ENCODE data around the gene ZNRF3.
A peak's percentile ranks its signal among the peaks of the same experiment; 100 is the strongest.
"Not testable (repeated sequence)": the region's sequence is repeated elsewhere in the genome, so short reads cannot be mapped to it uniquely, and the experiment has no call there.

ZNRF3 gene

DNA sequence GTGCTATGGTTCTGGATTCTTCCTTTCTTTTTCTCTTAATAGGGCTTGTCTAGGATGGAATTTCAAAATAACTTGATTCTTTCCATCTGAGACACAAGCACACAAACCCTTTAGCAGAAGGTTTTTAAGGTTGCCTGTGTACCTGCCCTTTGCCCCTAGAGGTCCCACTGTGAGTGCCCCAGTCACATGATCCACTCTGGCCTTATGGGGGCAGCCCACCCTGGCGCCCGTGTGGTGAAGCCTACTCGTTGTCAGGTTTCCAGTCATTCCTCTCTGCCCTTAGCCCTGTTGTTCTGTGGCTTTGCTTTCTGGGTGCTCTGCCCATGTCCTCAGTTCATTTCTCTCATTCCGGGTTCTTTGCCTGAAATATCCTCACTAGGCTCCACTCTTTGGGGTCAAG, 51.8 kb downstream of the ZNRF3 start:
- DNase-seq = no peak

DNA sequence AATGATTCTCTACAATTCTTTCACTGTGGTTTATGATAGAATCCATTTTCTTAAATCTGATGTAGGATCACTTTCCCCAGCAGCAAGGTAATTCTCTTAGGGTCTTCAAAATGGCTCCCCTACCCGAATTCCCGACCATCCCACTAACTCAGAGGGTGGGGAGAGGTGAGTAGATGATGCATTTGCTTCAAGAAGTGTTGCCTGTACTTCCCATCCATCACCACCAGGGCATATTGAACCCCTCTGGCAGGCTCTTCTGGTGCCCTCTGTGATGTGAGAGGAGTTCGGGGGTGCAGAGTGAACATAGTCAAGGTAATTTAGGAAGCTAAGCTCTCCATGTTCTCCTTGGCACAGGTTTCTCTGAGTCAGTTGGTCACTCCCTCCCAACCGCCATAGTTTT, 52.3 kb downstream of the ZNRF3 start:
- no peak for DNase-seq

DNA sequence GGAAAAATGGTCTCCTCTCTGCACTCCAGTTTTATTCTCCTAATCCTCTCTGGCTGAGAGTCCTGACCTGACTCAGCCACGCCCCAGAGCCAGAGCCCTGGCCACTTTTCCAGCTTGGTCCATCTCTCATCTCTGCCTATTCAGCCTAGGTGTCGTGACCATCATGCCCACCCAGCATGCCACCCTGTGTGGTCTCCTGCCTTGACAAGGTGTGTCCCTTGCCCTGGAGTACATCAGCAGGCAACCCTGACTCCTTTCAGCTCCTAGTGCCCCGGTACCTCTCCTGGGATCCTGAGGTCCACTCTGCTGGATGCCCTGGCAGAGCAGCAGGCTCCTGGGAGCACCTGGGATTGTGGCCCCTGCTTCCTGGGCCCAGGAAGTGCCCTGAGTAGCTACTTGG, 52.8 kb downstream of the ZNRF3 start:
- DNase-seq = no peak

DNA sequence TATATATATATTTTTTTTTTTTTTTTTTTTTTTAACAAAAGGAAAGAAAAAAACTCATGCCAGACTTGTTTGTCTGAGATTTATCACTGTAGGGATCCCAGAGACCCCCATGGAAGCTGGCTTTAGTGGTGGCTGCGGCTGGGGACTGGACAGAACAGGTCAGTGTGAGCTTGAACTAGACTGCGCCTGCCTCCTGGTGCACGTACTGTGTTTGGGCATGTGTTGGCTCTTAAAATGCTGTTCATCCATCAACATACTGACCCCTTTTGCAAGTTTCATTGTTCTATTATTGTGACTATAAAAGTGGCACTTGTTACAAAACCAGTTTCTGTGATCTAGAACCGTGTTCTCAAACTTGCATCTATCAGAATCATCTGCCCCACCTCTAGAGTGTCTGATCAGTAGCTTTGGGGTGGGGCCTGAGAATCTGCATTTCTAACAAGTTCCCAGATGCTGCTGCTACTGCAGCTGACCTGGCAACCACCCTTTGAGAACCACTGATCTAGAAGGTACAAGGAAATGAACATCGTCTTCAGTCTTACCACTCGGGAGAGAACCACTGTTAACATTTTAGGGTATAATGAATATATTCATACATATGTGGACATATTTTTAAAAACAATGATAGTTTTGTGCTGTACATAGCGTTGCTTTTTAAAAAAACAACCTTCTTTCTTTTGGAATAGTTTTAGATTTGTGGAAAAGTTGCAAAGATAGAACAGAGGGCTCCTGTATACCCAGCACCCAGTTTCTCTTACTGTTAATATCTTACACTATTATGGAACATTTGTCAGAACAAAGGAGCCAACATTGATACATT, 54.0 kb downstream of the ZNRF3 start:
- no peak for DNase-seq

DNA sequence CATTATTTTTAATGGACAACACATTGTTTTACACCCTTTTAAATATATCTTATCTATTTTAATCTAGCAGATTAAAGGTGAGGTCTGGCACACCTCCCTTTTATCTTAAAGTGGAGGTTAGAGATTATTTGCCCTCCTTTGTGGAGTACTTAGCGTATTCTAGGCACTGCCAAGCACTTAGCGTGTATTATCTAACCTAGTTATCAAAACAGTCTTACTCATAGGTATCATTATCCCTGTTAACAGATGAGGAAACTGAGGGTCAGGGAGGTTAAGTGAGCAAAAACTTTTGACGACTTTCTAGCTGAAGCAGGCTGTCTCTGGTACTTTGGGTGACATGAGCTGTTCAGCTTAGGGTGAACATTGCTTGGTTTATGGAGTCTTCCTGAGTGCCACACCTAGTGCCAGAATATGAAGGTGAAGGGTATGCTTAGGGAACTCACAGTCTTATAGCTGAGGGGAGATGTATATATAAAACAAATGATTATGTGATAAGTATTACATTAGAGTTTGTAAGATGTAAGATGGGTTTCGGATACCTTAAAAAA, 55.0 kb downstream of the ZNRF3 start:
- DNase-seq = no peak

DNA sequence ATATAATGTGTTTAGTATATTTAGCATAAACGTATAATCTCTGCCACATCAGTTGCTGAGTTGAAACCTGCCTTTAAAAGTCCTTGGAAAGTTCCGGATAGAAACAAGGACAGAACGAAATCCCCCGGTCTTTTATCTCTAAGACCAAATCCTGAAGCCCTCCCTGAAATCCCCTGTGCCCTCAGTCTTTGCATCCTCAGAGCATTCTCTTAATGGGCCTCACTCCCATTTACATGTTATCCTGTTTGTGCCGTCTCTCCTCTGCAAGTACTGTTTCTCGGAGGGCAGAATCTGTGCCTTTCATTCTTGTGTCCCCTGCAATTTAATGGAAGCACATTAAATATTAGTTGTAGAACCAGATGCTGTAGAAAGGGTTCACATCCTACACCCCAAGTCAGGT, 56.0 kb downstream of the ZNRF3 start:
- DNase-seq = no peak

DNA sequence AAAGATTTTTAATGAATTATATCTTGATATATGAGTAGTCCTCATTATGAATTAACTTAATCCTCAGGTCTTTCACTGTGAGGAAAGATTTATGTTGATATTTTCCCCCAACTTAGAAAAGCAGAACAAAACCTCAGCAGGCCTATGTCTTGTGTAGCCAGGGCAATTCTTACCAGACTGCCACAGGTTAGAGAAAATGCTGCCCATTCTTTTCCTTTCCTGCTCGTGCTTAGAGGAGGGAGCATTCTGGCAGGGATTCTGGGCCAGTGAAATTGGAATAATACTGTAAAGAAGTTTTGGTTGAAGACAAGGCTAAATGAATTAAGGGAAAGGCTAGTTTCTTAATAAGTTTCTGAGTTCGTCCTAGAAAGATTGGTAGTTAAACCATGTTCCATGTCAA, 56.6 kb downstream of the ZNRF3 start:
- DNase-seq = no peak

DNA sequence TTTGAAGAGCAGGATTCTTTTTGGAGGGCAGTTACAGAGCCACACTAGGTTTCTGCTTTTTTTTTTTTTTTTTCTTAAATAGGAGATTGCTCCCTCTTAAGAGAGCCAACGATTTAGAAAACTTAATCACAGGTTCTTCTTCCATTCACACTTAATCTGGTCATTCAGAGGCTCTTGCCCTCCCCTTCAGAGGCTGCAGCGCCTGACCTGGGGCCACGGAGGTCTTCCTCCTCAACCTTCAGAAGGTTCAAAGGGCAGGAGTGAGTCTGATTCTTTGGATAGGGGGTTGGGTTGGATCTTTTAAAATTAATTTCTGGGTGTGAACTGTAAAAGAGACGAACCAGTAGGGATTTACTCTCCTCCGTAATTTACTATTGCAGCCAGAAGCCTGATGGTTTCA, 57.1 kb downstream of the ZNRF3 start:
- no peak for DNase-seq

DNA sequence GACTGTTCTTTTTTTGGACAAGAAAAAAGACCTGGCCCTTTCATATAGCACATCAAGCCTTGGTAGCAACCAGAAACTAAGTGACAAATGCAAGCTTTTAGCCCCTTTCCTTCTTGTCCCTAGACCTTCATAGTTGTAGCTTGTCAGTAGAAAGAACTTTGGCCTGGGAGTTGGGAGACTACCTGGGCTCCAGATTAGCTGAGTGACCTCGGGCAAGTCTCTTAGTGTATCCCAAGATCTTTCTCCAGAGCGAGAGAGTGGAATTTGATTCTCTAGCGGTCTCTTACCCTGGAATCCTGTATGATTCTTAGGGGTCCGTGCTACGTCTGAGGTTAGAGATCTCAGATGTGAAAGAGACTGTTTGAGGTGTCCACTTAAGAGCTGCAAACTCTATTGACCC, 59.0 kb downstream of the ZNRF3 start:
- DNase-seq = no peak

DNA sequence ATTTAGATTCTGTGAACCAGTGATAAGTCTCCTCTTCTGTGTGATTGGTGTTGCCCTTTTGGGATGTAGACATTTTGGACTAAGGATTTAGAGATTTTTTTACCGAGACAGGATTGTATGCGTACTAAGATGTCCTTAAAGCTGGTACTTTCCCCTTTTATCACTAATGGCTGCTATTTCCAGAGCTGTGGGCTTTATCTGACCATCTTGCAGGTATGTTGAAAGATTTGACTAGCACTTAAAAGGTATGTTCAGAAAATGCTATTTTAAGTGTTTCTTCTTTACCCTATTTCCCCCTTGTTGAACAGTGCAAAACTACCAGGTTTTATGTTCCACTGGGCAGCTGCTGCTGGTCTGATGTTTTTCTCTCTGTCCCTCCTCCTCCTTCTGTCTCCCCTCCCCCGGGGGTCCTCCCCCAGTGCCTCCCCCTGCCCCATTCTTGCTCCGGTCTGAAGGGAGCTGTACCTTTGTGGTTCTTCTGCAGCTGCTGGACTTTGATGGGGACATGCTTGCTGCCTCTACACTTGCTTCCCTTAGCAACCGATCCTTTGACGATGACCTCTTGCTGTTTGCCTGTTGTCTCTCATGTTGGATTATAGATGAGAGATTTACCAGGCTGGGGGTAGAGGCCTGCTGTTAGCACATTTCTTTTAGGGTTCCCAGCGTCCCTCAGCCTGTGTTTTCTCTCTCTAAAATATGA, 59.6 kb downstream of the ZNRF3 start:
- no peak for DNase-seq

DNA sequence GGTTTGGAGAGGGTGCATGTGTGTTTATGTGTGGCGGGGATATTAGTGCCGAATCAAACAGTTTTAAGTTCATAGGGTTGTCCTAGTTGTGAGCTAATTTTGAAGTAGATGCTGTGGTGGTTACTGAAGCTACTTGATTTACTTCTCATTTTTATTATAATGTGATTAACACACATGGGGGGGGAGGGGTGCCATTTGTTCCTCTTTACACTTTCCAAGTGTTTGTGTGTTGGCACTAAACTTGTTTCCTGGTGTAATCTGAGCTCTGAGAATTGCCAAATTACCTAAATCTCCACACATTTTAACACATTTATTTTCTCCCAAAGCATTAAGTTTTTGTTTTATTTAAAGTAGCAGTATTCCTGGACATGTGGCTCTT, 60.1 kb downstream of the ZNRF3 start:
- no peak for DNase-seq

DNA sequence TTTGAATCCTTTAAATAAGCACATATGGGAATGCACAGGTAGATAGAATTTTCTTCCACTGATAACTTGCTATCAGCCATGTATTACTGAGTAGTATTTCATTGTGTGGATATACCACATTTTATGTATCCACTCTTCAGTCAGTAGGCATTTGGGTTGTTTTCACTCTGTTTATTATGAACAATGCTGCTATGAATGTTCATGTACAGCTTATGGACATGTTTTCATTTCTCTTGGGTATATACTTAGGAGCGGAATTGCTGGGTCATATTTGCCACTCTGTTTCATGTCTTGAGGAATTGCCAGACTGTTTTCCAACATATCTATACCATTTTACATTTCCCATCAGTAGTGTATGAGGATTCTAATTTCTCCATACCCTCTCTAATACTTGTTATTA, 63.8 kb downstream of the ZNRF3 start:
- DNase-seq = no peak

DNA sequence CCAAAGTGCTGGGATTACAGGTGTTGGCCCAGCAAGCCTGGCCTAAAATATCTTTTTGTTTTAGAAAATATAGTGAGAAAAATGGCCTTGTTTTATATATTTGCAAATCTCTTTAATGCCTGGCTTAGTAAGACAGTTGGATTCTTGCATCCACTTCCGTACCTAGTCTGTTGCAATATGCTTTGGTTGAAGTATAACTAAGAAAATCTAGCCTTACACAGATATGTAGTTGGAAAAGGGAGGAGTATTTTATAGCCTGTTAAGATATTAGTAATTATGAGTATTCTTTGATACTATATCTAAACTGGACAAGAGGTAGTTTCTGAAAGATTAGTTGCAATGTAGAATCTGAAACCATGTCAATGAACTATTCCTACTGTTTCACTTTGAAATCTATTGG, 65.1 kb downstream of the ZNRF3 start:
- no peak for DNase-seq

DNA sequence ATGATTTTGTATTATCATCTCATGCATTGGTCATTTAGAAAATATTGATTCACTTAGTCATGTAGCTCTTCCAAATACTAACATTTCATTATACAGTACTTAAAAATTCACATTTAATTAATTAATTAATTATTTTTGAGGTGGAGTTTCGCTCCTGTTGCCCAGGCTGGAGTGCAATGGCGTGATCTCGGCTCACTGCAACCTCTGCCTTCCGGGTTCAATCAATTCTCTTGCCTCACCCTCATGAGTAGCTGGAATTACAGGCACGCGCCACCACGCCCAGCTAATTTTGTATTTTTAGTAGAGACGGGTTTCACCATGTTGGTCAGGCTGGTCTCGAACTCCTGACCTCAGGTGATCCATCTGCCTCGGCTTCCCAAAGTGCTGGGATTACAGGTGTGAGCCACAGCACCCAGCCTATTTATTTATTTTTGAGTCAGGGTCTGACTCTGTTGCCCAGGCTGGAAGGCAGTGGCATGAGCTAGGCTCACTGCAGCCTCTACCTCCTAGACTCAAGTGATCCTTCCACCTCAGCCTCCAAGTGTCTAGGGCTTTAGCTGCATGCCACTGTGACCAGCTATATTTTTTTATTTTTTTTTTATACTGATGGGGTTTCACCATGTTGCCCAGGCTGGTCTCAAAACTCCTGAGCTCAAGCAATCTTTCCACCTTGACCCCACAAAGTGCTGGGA, 65.6 kb downstream of the ZNRF3 start:
- DNase-seq = not testable (repeated sequence)

DNA sequence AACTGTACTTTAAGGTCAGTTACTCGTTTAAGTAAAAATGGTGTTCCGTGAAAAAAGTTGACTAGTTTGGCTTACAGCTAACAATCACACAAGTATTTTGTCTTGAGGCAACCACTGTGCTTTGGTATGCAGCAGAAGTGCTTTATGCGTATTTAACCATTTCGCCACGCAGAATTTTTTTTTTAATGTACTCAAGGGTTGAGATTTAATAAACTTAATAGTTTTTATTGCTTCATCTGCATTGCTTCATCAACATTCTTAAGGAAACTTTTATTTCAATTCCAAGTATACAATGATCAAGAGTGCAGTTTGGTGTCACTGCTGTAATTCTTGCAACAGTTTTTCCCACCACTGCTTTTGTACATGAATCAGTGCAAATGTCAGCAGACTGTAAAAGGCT, 66.4 kb downstream of the ZNRF3 start:
- no peak for DNase-seq

DNA sequence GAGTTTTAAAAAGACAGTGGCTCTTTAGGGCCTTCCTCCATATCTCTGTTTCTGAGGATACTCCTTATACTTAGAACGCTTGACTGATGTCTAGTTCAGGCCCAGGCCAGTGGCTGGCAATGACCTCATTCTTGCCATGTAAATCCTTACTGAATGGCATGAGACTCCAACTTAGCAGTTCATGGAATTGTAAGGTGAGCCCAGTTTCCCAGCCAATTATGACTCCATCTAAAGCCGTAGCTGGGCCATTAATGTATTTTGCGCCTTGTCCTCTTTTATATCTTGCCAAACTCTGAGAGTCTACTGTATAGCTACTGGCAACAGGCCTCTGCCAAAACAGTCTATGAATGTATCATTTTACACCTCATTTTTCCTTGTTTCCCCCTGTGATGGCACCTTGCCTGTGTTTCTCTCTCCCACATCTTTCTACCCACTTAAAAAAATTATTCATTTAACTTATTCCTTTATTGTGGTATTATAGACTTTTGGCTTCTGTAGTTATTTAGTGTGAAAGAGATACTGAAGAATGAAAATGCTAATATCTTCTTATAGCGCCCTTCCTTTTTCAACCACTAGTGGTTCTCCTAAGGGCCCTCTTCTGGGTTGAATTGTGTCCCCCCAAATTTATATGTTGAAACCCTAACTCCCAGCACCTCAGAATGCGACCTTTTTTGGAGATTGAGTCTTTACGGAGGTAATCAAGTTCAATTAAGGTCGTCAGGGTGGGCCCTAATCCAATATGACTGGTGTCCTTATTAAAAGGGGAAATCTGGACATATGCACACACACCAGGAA, 67.4 kb downstream of the ZNRF3 start:
- DNase-seq = no peak

DNA sequence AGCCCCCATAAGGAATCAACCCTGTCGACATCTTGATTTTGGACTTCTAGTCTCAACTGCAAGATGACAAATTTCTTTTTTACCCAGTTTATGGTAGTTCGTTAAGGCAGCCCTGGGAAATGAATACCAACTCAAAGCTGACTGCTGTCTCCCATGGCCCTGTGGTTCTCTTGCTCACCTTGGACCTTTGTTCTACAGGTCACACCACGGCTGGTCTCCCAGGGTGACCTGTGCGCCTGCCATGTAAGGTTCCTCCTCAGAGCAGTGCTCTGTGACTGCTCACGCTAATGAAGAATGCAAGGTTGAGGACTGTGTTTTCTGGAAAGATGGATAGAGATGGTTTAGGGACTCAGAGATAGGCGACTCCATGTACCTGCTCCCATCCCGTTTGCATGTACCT, 68.2 kb downstream of the ZNRF3 start:
- DNase-seq = no peak

DNA sequence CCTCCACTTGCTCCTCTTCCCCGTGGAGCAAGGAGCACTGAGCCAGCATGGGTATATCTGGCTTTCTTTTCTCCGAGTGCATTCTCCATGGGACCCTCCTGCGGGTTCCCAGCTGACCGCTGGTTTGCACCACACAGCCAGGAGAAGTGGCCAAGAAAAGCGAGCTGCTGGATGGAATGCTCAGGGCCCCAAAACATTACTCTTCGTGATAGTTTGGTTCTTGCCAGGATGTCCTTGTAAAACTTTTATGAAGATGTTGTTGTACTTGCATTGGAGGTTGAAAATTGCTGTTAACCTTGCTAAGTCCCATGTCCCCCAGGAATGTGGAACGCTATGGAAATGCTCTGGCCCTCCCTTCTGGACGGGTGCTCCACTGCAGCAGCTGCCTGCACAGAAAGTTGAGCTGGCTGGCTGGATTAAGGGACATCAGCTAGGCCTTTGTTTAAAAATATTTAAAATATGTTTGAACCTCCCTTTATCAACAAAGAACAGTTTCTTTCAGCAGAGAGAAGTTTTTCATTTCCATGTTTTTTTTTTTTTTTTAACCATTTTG, 68.7 kb downstream of the ZNRF3 start:
- DNase-seq = no peak

DNA sequence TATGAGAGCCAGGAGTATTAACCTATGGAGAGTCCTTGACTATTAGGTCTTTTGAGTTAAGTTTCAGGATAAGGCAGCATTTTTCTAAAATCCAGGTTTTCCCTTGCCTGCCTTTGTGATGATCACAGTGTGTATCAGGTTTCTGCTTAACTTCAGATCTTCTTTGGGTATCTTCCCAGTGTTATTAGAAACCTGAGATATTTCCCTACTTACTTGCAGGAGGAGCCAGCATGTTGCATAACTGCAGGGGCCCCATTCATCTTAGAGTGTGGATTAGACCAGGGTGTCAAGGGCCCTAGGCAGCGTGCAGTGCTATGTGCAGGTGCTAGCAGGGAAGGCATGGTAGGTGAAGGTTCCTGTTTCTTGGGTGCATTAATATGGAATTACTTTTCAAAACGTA, 69.5 kb downstream of the ZNRF3 start:
- DNase-seq = no peak

DNA sequence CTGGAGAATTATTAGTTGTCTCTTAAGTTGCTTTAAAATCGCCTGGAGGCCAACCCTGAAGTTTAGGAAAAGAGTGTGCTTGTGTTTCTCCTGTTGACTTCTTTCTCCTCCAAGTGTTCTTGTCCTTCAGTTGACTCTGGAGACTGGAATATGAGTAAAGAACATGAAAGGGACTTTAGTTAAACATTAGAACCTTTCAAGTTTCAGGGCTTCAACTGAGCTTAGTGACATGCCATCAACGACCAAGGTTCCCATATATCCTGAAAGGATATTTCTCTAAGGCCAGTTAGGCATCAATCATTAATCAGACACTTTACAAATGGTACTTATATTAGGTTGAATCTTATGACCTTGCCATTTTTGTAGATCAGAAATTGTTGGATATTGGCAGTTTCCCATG, 70.0 kb downstream of the ZNRF3 start:
- DNase-seq = no peak

DNA sequence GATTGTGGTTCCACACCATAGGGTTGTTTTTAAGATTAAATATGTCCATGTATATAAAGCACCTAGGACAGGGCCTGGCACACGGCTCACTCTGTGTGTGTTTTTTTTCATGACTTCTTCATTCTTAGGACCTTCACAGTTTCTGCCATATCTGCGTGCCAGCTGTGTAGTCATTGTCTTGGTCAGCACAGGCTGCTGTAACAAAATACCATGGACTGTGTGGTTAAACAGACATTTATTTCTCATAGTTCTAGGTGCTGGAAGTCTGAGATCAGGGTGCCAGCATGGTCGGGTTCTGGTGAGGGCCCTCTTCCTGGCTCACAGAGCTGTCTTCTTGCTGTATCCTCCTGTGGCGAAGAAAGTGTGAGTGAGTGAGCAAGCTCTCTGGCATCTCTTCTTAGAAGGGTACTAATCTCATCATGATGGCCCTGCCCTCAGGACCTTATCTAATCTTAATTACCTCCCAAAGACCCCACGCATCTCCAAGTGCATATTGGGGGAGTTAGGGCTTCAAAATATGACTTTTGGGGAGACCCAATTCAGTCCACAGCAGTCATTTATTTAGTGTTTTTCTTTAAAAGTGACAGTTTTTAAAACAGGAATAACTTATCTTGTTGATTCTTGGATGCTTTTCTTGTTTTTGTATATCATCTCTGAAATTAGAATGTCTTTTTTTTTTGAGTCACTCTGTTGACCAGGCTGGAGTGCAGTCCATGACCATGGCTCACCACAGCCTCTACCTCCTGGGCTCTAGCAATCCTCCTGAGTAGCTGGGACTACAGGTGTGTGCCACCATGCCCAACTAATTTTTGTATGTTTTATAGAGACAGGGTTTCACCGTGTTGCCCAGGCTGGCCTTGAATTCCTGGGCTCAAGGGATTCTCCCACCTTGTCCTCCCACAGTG, 70.9 kb downstream of the ZNRF3 start:
- DNase-seq = no peak

DNA sequence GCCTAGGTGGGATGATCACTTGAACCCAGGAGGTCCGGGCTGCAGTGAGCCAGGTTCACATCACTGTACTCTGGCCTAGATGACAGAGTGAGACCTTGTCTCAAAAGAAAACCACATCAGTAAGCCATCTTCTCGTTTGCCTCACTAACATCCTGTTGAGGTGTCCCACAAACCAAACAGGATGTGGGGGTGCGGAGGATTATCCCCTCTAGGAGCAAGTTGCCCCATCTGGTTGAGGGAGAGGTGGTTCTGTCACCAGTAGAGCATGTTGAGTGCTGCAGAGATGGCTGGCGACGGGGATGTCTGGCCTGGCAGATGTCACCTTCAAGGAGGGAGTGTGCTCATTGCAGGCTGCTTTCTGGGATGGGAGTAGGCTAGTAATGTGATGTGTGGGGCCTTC, 72.4 kb downstream of the ZNRF3 start:
- DNase-seq = peak; percentile 76

Data from NK-92 treated with Interleukin-12 subunit alpha and Interleukin-12 subunit beta, amount 100 ng/mL, for 24 hours (cell line).